LNCaP clone FGC (cell line): ENCODE data around the gene GID8.

ENCODE experiments used
- DNase-seq: peaks from one replicate; pipeline ENCODE4 v3.0.0-alpha.2; 2011; ENCODE audit warnings: low read depth
- H3K4me3 ChIP-seq: 2 replicates; pipeline ENCODE4 v1.5.1; 2011; ENCODE audit warnings: mild to moderate bottlenecking, low read depth, low read length, control low read depth
- TF ChIP-seq, protein P1 (sequence below): IDR thresholded peaks from 2 replicates; pipeline ENCODE4 v1.5.1; 2012; ENCODE audit warnings: mild to moderate bottlenecking; ENCODE audit not compliant: control insufficient read depth, insufficient read depth; ENCODE audit errors: extremely low read depth

Gene GID8

GRCh38 chr20:62949153-62949821, 11.3 kb downstream of the GID8 start:
- TF ChIP-seq, protein P1, sequence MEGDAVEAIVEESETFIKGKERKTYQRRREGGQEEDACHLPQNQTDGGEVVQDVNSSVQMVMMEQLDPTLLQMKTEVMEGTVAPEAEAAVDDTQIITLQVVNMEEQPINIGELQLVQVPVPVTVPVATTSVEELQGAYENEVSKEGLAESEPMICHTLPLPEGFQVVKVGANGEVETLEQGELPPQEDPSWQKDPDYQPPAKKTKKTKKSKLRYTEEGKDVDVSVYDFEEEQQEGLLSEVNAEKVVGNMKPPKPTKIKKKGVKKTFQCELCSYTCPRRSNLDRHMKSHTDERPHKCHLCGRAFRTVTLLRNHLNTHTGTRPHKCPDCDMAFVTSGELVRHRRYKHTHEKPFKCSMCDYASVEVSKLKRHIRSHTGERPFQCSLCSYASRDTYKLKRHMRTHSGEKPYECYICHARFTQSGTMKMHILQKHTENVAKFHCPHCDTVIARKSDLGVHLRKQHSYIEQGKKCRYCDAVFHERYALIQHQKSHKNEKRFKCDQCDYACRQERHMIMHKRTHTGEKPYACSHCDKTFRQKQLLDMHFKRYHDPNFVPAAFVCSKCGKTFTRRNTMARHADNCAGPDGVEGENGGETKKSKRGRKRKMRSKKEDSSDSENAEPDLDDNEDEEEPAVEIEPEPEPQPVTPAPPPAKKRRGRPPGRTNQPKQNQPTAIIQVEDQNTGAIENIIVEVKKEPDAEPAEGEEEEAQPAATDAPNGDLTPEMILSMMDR, result no peak
- no peak for DNase-seq
- H3K4me3 ChIP-seq, result no peak overlapping the region

GRCh38 chr20:62949962-62950361, 12.0 kb downstream of the GID8 start:
- no peak overlapping the region for H3K4me3 ChIP-seq
- no peak for DNase-seq
- TF ChIP-seq, protein P1, result no peak

DNA sequence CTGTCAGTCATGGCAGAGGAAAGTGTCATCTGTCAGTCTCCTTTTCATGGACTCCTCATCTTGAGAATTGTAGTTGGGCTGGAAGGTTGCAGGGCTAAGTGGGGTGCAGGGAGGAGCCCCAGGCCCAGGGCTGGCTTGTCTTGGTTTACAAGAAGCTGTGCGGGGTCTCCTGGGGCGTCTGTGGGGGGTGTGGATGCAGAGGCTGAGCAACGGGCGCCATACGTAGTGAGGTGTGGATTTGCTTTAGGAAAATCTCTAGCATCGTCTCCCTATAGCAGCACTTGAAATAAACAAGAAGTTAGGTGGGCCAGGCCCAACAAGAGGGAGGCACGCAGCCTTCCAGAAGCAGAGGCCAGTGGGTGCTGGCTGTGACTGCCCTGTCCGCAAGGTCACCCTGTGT, 12.8 kb downstream of the GID8 start:
- TF ChIP-seq, protein P1, result no peak
- DNase-seq, result no peak
- no peak overlapping the region for H3K4me3 ChIP-seq

GRCh38 chr20:62951143-62951895, 13.4 kb downstream of the GID8 start:
- H3K4me3 ChIP-seq, result no peak overlapping the region
- TF ChIP-seq, protein P1, result no peak
- no peak for DNase-seq

- TF ChIP-seq, protein P1, result no peak
- H3K4me3 ChIP-seq, result no peak overlapping the region
- DNase-seq, result no peak
These were observed 14.0 kb downstream of the GID8 start for GRCh38 chr20:62951896-62952372.

DNA sequence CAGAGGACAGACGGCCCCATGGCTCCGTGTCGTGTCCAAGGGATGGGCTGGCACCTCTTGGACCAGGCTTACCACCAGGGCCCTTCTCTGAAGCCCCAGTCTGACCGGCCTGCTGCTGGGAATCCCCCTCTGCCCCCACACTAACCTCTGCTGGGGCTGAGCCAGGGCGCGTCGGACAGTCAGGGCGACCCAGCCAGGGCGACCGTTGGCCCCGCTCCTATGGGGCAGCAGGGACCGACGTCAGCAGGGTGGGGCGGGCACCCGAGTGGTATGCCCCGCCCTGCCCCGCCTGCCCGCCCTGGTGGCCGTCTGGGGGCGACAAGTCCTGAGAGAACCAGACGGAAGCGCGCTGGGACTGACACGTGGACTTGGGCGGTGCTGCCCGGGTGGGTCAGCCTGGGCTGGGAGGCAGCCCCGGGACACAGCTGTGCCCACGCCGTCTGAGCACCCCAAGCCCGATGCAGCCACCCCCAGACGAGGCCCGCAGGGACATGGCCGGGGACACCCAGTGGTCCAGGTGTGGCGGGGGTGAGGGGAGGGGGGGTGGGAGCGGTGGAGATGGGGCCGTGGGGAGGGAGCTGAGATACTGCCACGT, 14.5 kb downstream of the GID8 start, which contains the start of gene SLC17A9:
Gene SLC17A9 (plus strand): TSS at position 337 of the 595 bp plus-strand sequence. CDS start 122 bp downstream, at position 459.
- DNase-seq, result no peak
- TF ChIP-seq, protein P1, result no peak
- no peak within 1 kb of the TSS for H3K4me3 ChIP-seq
